Hepatocyte (in vitro differentiated cells): ENCODE results near the gene CRLF1.

Experiments
- CTCF ChIP-seq: fragments of 200-600 bp; sonication (generic); IDR thresholded peaks from 2 replicates; pipeline ENCODE4 v1.5.1; 2016; ENCODE audit warnings: antibody characterized with exemption, mild to moderate bottlenecking; ENCODE audit not compliant: poor library complexity
- EZH2 ChIP-seq: fragments of 200-600 bp; sonication (generic); IDR thresholded peaks from 2 replicates; pipeline ENCODE4 v1.6.1; 2016; ENCODE audit warnings: antibody characterized with exemption, mild to moderate bottlenecking, borderline replicate concordance
- EZH2phosphoT487 ChIP-seq: fragments of 200-600 bp; sonication (generic); IDR thresholded peaks from one replicate; pipeline ENCODE4 v1.6.1; 2018; ENCODE audit warnings: antibody characterized with exemption, mild to moderate bottlenecking, low read depth, moderate library complexity; ENCODE audit not compliant: unreplicated experiment, severe bottlenecking

DNA sequence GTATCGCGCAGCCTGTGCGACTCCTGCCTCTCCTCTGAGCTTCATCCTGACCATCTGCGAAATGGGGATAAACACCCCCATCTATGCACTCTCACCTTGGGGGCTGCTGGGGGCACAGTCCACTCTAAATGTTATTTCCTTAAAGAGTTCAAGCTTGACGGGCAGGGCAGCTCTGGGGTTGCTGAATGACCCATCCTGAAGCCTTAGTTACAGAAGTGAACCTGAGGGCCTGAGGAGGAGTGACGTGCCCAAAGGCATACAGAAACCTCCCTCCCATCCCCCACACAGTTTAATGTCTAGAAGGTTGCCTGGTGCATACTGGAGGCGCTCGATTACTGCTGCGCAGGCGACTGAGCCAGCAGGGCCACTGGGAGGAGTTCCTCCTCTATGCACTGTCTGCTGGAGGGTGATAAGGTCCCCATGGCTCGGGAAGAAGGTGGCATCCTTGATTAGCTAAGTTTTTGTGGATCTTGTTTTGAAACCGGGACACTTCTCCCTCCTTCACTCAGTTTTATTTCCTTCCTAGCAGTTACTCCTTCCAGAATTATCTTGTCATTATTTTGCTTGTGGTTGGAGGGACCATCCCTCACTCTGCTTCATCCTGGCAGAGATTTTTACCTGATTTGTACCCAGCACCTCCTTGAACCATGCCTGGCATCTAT is 62.7 kb downstream of the CRLF1 start:
- TF ChIP-seq EZH2 = no peak
- TF ChIP-seq CTCF = no peak
- no peak for TF ChIP-seq EZH2phosphoT487
